HG02943 (cell line): ENCODE results near the gene CRABP2.

Experiments
- ATAC-seq: cut with Tn5 transposase; IDR thresholded peaks from one replicate; pipeline ENCODE4 v1.9.1; 2021; ENCODE audit warnings: mild to moderate bottlenecking, low read depth, moderate library complexity; ENCODE audit not compliant: unreplicated experiment

CRABP2 gene

DNA sequence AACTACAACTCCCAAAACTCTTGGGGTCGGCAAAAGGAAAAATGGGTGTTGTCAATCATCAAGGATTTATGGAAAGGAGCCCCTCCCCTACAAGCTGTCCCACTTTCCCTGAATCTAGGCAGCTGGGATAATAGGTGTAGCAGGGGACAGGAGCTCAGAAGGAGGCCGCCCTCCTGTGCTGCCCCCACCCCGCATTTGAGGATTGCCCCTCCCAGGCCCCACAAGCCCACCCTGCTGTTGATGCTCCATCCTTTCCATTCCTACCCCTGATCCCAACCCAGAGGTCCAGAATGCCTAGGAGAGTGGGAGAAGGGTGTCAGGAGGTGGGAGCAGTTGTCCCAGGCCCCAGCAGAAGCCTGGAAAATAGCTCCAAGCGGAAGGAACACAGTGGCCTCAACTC lies 37.4 kb upstream of the CRABP2 start:
- ATAC-seq: no peak

GRCh38 chr1:156742017-156742416 lies 36.6 kb upstream of the CRABP2 start:
- ATAC-seq: no peak

DNA sequence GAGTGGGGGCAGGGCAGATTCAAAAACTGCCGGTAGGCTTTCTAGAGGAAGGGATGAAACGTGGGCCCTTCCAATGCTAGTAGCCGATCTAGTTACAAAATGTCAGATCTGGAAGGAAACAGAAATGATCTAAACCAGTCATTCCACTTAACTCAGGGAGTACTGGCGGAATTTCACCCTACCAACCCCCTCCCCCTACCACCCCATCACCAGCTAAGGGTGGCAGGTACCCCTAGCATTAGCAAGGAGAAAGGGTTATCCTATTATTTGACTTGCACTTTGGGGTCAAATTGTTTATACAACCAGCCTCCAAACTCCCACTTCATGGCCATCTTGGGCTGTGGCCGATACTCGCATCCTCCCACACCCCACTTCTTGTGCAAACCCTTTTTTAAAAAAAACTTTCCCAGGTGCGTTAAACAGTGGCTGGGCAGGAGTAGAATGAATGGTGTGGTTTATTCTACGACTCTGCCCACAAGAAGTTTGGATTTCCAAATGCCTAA lies 36.1 kb upstream of the CRABP2 start:
- ATAC-seq: no peak

DNA sequence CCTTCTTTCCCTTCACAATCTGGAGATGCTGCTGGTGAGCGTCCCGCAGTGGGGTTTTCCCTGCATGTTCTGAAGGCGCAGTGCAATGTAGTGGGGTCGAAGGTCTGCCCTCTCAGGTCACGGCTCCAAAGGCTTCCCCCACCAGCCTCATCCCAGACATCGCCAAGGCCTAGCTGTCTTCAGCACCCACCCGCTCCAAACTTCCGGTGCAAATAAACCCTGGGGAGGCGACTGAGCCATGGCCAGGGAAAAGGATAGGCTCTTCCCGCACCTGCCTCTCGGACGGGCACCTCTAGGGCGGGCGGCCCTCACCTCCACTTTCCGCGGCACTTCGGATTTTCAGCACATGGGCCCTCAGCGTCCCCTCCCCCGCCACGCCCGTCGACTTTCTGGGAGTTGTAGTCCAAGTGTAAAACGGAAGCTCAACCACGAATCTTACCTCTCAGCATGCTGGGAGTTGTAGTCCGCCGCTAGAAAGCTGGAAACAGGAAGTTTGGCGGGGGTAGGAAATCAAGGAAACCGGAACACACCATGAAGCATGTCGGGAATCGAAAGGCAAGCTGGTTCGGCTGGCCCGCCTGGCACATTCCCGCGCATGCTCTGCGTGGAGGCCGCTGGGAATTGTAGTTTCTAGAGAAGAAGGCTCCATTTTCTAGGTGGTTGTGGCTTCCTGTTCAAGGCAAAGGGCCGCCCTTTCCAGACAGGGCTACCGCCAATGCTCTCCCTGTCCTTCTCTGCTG lies 35.5 kb upstream of the CRABP2 start, which contains the start of gene MRPL24:
MRPL24 (minus strand) TSS at position 348 of the 740 bp plus-strand sequence. CDS start 2,384 bp downstream, outside the sequence.
- ATAC-seq: peak; percentile 80

DNA sequence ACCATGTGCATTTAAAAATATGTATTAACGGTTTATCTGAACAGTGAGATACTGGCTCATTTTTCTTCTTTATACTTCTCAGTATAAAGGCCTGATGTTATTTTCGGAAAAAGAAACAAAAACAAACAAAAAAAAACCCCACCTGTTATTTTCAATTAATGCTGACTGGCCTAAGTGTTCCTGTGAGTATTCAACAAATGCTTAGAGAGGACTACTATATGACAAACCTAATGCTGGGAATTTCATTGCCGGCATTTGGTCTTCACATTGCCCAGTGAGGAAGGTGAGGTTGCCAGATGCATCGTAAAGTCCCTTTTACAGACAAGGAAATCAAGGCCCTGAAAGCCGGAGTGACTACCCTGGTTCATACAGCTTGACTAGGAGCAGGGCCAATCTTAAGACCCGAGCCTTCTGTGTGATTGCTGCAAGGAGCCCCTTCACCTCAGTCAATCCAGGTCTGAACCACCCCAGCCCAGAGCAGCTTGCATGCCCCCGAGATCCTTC lies 34.9 kb upstream of the CRABP2 start:
- peak; percentile 5 for ATAC-seq

GRCh38 chr1:156738916-156739315 lies 33.5 kb upstream of the CRABP2 start:
- no peak for ATAC-seq

- no peak for ATAC-seq
Observed at GRCh38 chr1:156738407-156738806, 33.0 kb upstream of the CRABP2 start.

DNA sequence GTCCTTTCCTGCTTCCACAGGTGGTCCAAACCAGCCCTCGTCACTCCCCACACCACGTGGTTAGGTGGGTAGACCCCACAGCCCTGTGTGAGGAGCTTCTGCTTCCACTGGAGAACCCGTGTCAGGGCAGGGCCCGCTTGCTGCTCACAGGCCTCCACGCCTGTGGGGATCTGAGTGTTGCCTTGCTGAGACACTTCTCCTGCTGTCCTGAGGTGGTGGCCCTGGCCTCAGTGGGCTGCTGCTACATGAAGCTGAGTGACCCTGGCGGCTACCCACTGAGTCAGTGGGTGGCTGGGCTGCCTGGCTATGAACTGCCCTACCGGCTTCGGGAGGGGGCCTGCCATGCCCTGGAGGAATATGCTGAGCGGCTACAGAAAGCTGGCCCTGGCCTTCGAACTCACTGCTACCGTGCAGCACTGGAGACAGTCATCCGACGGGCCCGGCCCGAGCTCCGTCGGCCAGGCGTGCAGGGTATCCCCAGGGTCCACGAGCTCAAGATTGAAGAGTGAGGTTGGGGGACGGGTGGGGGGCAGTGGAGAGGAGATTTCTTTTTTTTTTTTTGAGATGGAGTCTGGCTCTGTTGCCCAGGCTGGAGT lies 28.7 kb upstream of the CRABP2 start:
- no peak for ATAC-seq

- peak; percentile 76 for ATAC-seq
Observed at GRCh38 chr1:156728599-156729462, 23.4 kb upstream of the CRABP2 start, which contains the start of gene ISG20L2. ISG20L2 (minus strand) TSS chr1:156728766; CDS start chr1:156727652, 1,114 bp downstream.

- peak; percentile 55 for ATAC-seq
Observed at GRCh38 chr1:156727926-156728598, 22.7 kb upstream of the CRABP2 start, which contains the start of gene METTL25B. METTL25B (plus strand) TSS chr1:156728469; CDS start chr1:156729105, 636 bp downstream.

GRCh38 chr1:156727492-156727891 lies 22.1 kb upstream of the CRABP2 start:
- ATAC-seq: no peak

DNA sequence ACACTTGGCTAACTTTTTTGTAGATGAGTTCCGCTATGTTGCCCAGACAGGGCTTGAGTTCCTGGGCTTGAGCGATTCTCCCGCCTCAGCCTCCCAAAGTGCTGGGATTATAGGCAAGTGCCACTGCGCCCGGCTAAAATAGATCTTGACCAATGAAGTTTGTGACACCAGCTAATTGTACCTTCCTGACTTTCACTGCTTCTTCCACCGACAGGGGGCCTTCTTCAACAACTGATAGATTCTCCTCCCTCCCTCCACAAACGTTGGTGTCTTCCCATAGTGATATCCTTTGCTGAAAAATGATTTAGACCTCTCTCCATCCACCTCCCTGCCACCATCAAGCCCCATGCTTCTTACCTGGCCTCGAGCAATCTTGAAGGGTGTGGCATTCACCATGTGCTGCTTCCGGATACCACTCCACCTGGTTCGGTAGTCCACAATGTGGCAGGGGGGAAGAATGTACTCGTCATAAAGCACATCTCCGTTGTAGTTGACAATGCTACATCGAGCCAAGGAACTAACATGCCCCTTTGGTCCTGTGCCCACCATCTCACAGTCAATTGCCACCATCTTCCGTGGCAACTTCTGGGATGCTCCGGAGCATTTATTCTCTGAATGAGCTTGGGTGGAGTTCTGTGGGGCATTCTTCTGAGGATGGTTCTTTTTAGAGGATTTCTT lies 21.3 kb upstream of the CRABP2 start:
- no peak for ATAC-seq

- no peak for ATAC-seq
Observed at GRCh38 chr1:156725683-156726280, 20.4 kb upstream of the CRABP2 start.

GRCh38 chr1:156721535-156721934 lies 16.2 kb upstream of the CRABP2 start:
- no peak for ATAC-seq

DNA sequence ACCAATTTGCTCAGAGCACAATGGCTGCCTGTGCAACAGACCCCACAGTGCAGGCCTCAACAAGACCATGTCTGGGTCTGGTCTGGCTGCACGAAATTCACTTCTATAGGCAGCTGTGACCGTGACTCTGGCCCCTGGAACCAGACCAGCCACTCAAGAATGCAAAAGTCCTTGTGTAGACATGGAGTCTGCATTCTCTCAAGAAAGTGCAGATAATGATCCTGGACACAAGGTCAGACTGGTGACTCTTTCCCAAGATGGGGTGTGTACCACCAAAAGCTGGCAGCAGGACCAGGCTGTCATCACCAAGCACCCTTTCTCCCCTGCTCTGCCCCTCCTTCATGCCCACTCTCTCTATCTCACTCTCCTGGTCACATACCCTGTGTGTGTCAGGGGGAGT lies 15.7 kb upstream of the CRABP2 start:
- no peak for ATAC-seq

DNA sequence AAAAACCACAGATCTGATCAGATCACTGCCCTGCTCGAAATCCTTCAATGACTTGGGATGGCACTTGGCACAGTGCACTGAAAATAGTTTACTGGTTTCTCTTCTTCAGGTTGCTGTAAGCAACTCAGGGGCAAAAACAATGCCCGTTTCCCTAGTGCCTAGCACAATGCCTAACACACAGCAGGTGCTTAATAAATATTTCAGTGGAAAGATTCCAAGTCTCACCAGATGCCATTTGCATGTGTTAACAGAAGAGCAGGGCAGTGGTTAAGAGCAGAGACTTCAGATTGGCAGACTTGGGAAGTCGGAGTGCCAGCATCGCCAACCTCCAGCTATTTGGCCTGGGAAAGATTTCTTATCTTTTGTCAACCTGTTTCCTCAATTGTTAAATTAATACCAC lies 12.0 kb upstream of the CRABP2 start:
- no peak for ATAC-seq

DNA sequence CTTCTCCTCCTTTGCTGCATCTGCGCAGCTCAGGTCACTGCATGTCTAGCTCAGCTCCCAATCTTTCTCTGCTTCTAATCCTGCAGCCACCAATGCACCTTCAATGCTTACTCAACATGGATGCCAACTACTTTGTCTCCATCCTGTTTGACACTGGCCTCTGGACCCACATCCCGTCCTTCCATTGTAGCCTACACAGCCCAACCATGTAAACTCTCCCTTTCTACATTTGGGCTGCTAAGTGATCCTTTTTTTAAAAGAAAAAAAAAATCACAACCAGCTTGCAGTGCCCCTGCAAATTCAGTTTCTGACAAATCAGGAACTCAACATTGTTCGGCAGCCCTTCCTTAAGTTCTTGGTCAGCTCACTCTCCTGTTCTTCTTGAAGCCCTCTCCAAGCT lies 9.4 kb upstream of the CRABP2 start:
- ATAC-seq: no peak

- no peak for ATAC-seq
Observed at GRCh38 chr1:156712626-156713025, 7.2 kb upstream of the CRABP2 start.
